Gastrocnemius medialis (tissue), 4 donors: Measurements from ENCODE around the gene RPS6KB2. TPM values are rescaled to one million over a fixed set of nuclear protein-coding genes. Genes with fewer than 3 reads are reported as not detected.

Experiments used
- ATAC-seq, 2 donors: fragments of 150-250 bp; one replicate each; pipeline ENCODE4 v1.9.1; 2016
- DNase-seq, 2 donors: peaks; one replicate each; pipeline ENCODE4 v3.0.0-alpha.2; 2019
- H3K27ac ChIP-seq, 4 donors: fragments of 200-600 bp; sonication (generic); 1 replicate in 1 of 4; 2 replicates in 3 of 4; pipeline ENCODE4 v1.5.1; 2016 to 2018; ENCODE audit warnings: mild to moderate bottlenecking in 2 of 4, moderate library complexity in 1 of 4
- H3K27me3 ChIP-seq, 3 donors: fragments of 200-600 bp; sonication (generic) in 2 of 3; 1 replicate in 1 of 3; 2 replicates in 2 of 3; pipeline versions ENCODE4 v1.5.1 to v1.6.0; 2016 to 2019; ENCODE audit warnings: mild to moderate bottlenecking in 1 of 3, moderate library complexity in 1 of 3
- H3K36me3 ChIP-seq, 2 donors: fragments of 200-600 bp; sonication (generic) in 1 of 2; one replicate each; pipeline ENCODE4 v1.5.1; 2017 to 2018
- H3K4me1 ChIP-seq, 2 donors: fragments of 200-600 bp; sonication (generic) in 1 of 2; one replicate each; pipeline ENCODE4 v1.5.1; 2016 to 2017; ENCODE audit warnings: mild to moderate bottlenecking in 2 of 2
- H3K4me3 ChIP-seq, 4 donors: fragments of 200-600 bp; sonication (generic) in 3 of 4; 1 replicate in 1 of 4; 2 replicates in 3 of 4; pipeline ENCODE4 v1.5.1; 2016 to 2019; ENCODE audit warnings: mild to moderate bottlenecking in 2 of 4
- H3K9me3 ChIP-seq, 3 donors: fragments of 200-600 bp; sonication (generic) in 2 of 3; 1 replicate in 1 of 3; 2 replicates in 2 of 3; pipeline ENCODE4 v1.5.1; 2016 to 2019
- POLR2A ChIP-seq, 2 donors: fragments of 450-650 bp; IDR thresholded peaks; one replicate each; pipeline ENCODE4 v1.6.1; 2017; ENCODE audit warnings: antibody characterized with exemption in 2 of 2, mild to moderate bottlenecking in 2 of 2, moderate library complexity in 2 of 2
- in situ Hi-C, 4 donors: fragments of 200-750 bp; cut with MboI; loops; one replicate each; pipeline versions ENCODE4 v1.15.0 to v1.8.0; 2017; ENCODE audit warnings: low sequenced_read_pairs in 4 of 4
- intact Hi-C: fragments of 100-400 bp; cut with DNase I; formaldehyde crosslinking; loops from one replicate; pipeline ENCODE4 v1.15.1; 2023; ENCODE audit warnings: low total_unique reads
- total RNA-seq, 4 donors: library from RNA; depleted of rRNA; stranded (reverse); fragments of >200 nt; gene quantifications; one replicate each; pipeline versions ENCODE4 v1.1.0 to v1.2.3, GENCODE V29; 2016
- TF ChIP-seq, protein P1 (sequence below), 5 experiments: fragments of 450-650 bp in 3 of 5; fragments of 200-600 bp in 2 of 5; sonication (generic) in 2 of 5; IDR thresholded peaks in 4 of 5; conservative IDR thresholded peaks in 1 of 5; 1 replicate in 4 of 5; 2 replicates in 1 of 5; pipeline ENCODE4 v1.5.1; 2016 to 2019; ENCODE audit warnings: antibody characterized with exemption in 5 of 5, mild to moderate bottlenecking in 3 of 5, moderate library complexity in 3 of 5

RPS6KB2 gene
- total RNA-seq, 4 donors from 2014 or later = 38.0 to 74.1 (median 39.4) TPM

GRCh38 chr11:67382276-67383136, 45.8 kb upstream of the RPS6KB2 start:
- no peak overlapping the region for H3K4me3 ChIP-seq
- H3K27ac ChIP-seq = no peak overlapping the region
- ATAC-seq (peak; percentile 79 to 88), DNase-seq (peak; percentile 49 to 68)
- H3K27me3 ChIP-seq = peaks cover 0 to 10% (median 0%) of the 10 kb centered on the region in 3 donors
- TF ChIP-seq, protein P1, sequence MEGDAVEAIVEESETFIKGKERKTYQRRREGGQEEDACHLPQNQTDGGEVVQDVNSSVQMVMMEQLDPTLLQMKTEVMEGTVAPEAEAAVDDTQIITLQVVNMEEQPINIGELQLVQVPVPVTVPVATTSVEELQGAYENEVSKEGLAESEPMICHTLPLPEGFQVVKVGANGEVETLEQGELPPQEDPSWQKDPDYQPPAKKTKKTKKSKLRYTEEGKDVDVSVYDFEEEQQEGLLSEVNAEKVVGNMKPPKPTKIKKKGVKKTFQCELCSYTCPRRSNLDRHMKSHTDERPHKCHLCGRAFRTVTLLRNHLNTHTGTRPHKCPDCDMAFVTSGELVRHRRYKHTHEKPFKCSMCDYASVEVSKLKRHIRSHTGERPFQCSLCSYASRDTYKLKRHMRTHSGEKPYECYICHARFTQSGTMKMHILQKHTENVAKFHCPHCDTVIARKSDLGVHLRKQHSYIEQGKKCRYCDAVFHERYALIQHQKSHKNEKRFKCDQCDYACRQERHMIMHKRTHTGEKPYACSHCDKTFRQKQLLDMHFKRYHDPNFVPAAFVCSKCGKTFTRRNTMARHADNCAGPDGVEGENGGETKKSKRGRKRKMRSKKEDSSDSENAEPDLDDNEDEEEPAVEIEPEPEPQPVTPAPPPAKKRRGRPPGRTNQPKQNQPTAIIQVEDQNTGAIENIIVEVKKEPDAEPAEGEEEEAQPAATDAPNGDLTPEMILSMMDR (IDR thresholded peaks at IDR 0.05 in 4 of 5, conservative IDR thresholded peaks at IDR 0.05 in 1 of 5) = peak; percentile 94 to 99 (median 97)
- no peak for TF ChIP-seq POLR2A (IDR thresholded peaks at IDR 0.05)
- intact Hi-C loops = loop anchor here (1.0 to 2.0 kb wide), 3 partner anchors 25 to 120 kb away; no protein-coding TSS in a partner anchor
- H3K4me1 ChIP-seq = no peaks in the 10 kb centered on the region
- no peaks in the 10 kb centered on the region for H3K36me3 ChIP-seq
- in situ Hi-C loops = loop anchor here in 2 of 4 donors (5.0 to 10.0 kb wide), 2 partner anchors 118 to 120 kb away; partner anchors contain the start of gene GRK2 (in 1 of the 2)
- no peaks in the 10 kb centered on the region for H3K9me3 ChIP-seq

DNA sequence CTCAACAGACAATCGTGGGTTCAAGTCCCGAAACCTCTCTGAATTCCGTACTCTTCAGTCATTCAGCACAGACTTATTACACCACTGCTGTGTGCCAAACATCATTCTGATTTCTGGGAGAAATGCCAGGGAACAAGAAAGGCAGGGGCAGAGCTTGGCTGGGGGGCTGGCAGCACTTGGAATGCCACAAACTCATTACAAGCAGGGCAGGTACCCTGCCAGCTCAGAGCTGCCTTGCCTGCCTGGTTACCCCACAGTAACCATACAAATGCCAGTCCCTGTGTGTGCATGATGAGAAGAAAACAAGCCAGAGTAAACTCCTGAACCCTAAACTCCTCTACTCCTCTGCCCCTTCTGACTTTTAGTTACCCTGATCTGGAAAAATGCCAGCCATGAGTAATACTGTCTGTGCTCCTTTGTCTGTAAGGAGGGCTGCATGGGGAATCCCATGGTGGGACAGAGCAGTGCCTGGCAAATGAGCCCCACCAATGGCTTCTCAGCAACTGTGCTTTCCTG, 43.4 kb upstream of the RPS6KB2 start:
- in situ Hi-C loops (loop anchor here in 3 of 4 donors (5.0 to 10.0 kb wide), 3 partner anchors 33 to 123 kb away; partner anchors contain the start of genes POLD4 (in 3 of the 3) and GRK2 (in 1 of the 3)), intact Hi-C loops (no loop called here)
- no peaks in the 10 kb centered on the region for H3K4me1 ChIP-seq
- ATAC-seq = no peak
- H3K4me3 ChIP-seq = no peak overlapping the region
- TF ChIP-seq, protein P1 (IDR thresholded peaks at IDR 0.05 in 4 of 5, conservative IDR thresholded peaks at IDR 0.05 in 1 of 5) = no peak
- no peak for TF ChIP-seq POLR2A (IDR thresholded peaks at IDR 0.05)
- H3K36me3 ChIP-seq = no peaks in the 10 kb centered on the region
- peaks cover 0 to 10% (median 0%) of the 10 kb centered on the region in 3 donors for H3K27me3 ChIP-seq
- DNase-seq = no peak
- H3K9me3 ChIP-seq = no peaks in the 10 kb centered on the region
- no peak overlapping the region for H3K27ac ChIP-seq

DNA sequence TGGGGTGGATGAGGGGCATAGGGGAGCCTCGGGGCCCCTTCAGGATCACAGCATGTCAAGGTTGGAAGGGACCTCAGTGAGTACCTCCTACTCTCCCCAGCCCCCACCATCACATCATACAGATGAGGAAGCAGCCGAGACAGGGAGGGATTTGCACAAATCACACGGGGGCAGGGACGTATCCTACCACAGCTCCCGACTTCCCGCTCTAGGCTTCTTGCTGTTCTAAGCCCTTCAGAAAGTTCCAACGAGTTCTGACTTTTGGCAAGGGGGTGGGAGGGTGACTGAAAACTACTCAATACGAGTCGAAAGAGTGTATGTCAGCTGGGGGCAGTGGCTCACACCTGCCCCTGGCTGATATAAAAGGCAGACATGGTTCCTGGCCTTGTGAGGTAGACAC, 41.2 kb upstream of the RPS6KB2 start:
- in situ Hi-C loops = loop anchor here in 3 of 4 donors (5.0 to 10.0 kb wide), 2 partner anchors 35 to 122 kb away; partner anchors contain the start of genes POLD4 (in 3 of the 3) and GRK2 (in 1 of the 3)
- no peaks in the 10 kb centered on the region for H3K9me3 ChIP-seq
- DNase-seq (no peak), ATAC-seq (no peak)
- TF ChIP-seq, protein P1 (IDR thresholded peaks at IDR 0.05 in 4 of 5, conservative IDR thresholded peaks at IDR 0.05 in 1 of 5) = no peak
- TF ChIP-seq POLR2A (IDR thresholded peaks at IDR 0.05) = no peak
- H3K36me3 ChIP-seq = no peaks in the 10 kb centered on the region
- no peak overlapping the region for H3K27ac ChIP-seq
- H3K27me3 ChIP-seq = peaks cover 0 to 10% (median 0%) of the 10 kb centered on the region in 3 donors
- H3K4me3 ChIP-seq = no peak overlapping the region
- intact Hi-C loops = no loop called here
- peaks cover 0 to 9% of the 10 kb centered on the region in 2 donors for H3K4me1 ChIP-seq

DNA sequence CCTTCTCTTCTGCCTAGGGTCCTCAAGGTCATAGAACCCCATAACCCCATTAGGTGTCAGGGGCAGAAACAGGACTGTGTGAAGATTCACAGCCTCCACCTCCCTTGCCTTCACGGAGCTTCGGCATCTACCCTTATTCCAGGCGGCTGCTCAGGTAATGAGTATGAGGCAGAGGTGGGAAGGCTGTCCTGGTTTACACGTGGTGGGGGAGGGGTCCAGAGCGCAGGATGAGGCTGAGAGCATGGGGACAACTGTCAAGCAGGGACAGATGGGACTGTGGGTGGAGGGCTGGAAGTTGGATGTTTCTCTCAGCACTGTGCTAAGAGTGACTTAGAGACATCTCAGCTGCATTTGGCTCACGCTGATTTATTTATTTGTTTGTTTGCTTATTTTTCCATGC, 40.8 kb upstream of the RPS6KB2 start:
- Histone ChIP-seq H3K27me3 (peaks cover 0 to 10% (median 0%) of the 10 kb centered on the region in 3 donors), H3K9me3 (no peaks in the 10 kb centered on the region), H3K36me3 (no peaks in the 10 kb centered on the region), H3K4me1 (peaks cover 3 to 13% of the 10 kb centered on the region in 2 donors), H3K27ac (no peak overlapping the region), H3K4me3 (no peak overlapping the region)
- no peak for DNase-seq
- intact Hi-C loops (no loop called here), in situ Hi-C loops (loop anchor here in 3 of 4 donors (5.0 to 10.0 kb wide), 2 partner anchors 35 to 123 kb away; partner anchors contain the start of genes POLD4 (in 3 of the 3) and GRK2 (in 1 of the 3))
- ATAC-seq = no peak
- TF ChIP-seq, protein P1 (IDR thresholded peaks at IDR 0.05 in 4 of 5, conservative IDR thresholded peaks at IDR 0.05 in 1 of 5) = no peak
- no peak for TF ChIP-seq POLR2A (IDR thresholded peaks at IDR 0.05)
